ENCODE results near the gene ASAP3.

Gene ASAP3

DNA sequence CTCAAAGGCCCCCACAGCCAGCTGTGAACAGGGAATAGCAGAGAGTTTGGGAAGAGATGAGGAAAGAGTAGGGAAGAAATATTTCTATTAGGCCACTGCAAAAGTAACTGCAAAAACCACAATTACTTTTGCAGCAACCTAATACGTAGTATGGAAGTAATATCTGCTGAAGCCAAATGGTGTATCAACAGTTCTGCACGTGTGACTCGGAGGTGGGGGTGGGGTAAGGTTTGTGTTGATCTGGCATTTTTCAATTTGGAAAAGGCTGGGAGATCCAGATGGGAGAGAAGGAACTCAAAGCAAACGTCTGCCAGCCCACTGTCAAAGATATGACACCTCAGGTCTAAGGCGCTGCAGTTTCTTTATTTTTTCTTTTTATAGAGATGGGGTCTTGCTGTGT, 103.3 kb downstream of the ASAP3 start:
- no peak for TF ChIP-seq POLR2AphosphoS5 (IDR thresholded peaks at IDR 0.05; ENCODE audit: low read depth, low read length)
- TF ChIP-seq SIN3A (IDR thresholded peaks at IDR 0.05; ENCODE audit: borderline replicate concordance, insufficient read depth, low read length): no peak
- TF ChIP-seq FOXP2 (optimal IDR thresholded peaks at IDR 0.05; ENCODE audit: borderline replicate concordance, extremely low read depth, extremely low read length, insufficient read depth): no peak
- TF ChIP-seq, protein P1, sequence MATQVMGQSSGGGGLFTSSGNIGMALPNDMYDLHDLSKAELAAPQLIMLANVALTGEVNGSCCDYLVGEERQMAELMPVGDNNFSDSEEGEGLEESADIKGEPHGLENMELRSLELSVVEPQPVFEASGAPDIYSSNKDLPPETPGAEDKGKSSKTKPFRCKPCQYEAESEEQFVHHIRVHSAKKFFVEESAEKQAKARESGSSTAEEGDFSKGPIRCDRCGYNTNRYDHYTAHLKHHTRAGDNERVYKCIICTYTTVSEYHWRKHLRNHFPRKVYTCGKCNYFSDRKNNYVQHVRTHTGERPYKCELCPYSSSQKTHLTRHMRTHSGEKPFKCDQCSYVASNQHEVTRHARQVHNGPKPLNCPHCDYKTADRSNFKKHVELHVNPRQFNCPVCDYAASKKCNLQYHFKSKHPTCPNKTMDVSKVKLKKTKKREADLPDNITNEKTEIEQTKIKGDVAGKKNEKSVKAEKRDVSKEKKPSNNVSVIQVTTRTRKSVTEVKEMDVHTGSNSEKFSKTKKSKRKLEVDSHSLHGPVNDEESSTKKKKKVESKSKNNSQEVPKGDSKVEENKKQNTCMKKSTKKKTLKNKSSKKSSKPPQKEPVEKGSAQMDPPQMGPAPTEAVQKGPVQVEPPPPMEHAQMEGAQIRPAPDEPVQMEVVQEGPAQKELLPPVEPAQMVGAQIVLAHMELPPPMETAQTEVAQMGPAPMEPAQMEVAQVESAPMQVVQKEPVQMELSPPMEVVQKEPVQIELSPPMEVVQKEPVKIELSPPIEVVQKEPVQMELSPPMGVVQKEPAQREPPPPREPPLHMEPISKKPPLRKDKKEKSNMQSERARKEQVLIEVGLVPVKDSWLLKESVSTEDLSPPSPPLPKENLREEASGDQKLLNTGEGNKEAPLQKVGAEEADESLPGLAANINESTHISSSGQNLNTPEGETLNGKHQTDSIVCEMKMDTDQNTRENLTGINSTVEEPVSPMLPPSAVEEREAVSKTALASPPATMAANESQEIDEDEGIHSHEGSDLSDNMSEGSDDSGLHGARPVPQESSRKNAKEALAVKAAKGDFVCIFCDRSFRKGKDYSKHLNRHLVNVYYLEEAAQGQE (IDR thresholded peaks at IDR 0.05; ENCODE audit: insufficient read depth in 1 of 2, low read depth in 2 of 2, low read length in 2 of 2): no peak
- TF ChIP-seq TAF1 (IDR thresholded peaks at IDR 0.05; ENCODE audit: borderline replicate concordance, insufficient read depth, low read length): no peak
